DOHH2 (cell line): ENCODE data around the gene TAF10.

Source experiments
- H3F3A ChIP-seq: fragments of 200-600 bp; sonication (generic), shearing (Covaris generic); 2 replicates; pipeline ENCODE4 v1.6.0; 2016; ENCODE audit warnings: antibody characterized with exemption, mild to moderate bottlenecking; ENCODE audit not compliant: control insufficient read depth, insufficient read depth
- H3K27ac ChIP-seq: fragments of 200-600 bp; sonication (generic); 2 replicates; pipeline ENCODE4 v1.5.1; 2014; ENCODE audit warnings: low read depth, mild to moderate bottlenecking, low read length, moderate library complexity
- H3K27me3 ChIP-seq: fragments of 200-600 bp; sonication (generic); 2 replicates; pipeline ENCODE4 v1.6.1; 2014; ENCODE audit warnings: mild to moderate bottlenecking, low read length, mixed read lengths; ENCODE audit not compliant: control insufficient read depth
- H3K36me3 ChIP-seq: fragments of 200-600 bp; sonication (generic); 2 replicates; pipeline ENCODE4 v1.6.1; 2014; ENCODE audit warnings: mild to moderate bottlenecking, low read length, moderate library complexity, mixed read lengths; ENCODE audit not compliant: control insufficient read depth
- H3K4me1 ChIP-seq: fragments of 200-600 bp; sonication (generic); 2 replicates; pipeline ENCODE4 v1.6.1; 2014; ENCODE audit warnings: mild to moderate bottlenecking, low read length, mixed read lengths; ENCODE audit not compliant: control insufficient read depth
- H3K4me2 ChIP-seq: fragments of 200-600 bp; sonication (generic); 2 replicates; pipeline ENCODE4 v1.6.0; 2014; ENCODE audit warnings: mild to moderate bottlenecking, low read length, moderate library complexity
- H3K4me3 ChIP-seq: fragments of 200-600 bp; sonication (generic); 2 replicates; pipeline ENCODE4 v1.5.1; 2014; ENCODE audit warnings: mild to moderate bottlenecking, low read length, mixed read lengths
- H3K79me2 ChIP-seq: fragments of 200-600 bp; sonication (generic); 2 replicates; pipeline ENCODE4 v1.6.1; 2014; ENCODE audit warnings: mild to moderate bottlenecking, low read length, mixed read lengths; ENCODE audit not compliant: control insufficient read depth
- H3K9me2 ChIP-seq: fragments of 200-600 bp; sonication (generic); replicated peaks from 2 replicates; pipeline ENCODE4 v1.6.1; 2014; ENCODE audit warnings: mild to moderate bottlenecking, low read length, mixed read lengths; ENCODE audit not compliant: control insufficient read depth
- H3K9me3 ChIP-seq: fragments of 200-600 bp; sonication (generic); 2 replicates; pipeline ENCODE4 v1.6.1; 2014; ENCODE audit warnings: antibody characterized with exemption, low read length, mixed read lengths; ENCODE audit not compliant: control insufficient read depth, insufficient read depth
- H4K20me1 ChIP-seq: fragments of 200-600 bp; sonication (generic); 2 replicates; pipeline ENCODE4 v1.6.0; 2014; ENCODE audit warnings: low read depth, mild to moderate bottlenecking, antibody characterized with exemption, low read length, moderate library complexity; ENCODE audit not compliant: control insufficient read depth, insufficient read depth
- CTCF ChIP-seq: fragments of 200-600 bp; sonication (generic); IDR thresholded peaks from one replicate; pipeline ENCODE4 v1.5.1; 2014; ENCODE audit warnings: antibody characterized with exemption, mild to moderate bottlenecking, low read depth, low read length; ENCODE audit not compliant: poor library complexity, severe bottlenecking
- EZH2phosphoT487 ChIP-seq: fragments of 200-600 bp; sonication (generic); IDR thresholded peaks from 2 replicates; pipeline ENCODE4 v1.6.1; 2017; ENCODE audit warnings: borderline replicate concordance, mild to moderate bottlenecking, antibody characterized with exemption, low read length, moderate library complexity, mixed read lengths

The TAF10 gene

GRCh38 chr11:6642957-6643356 lies 30.9 kb upstream of the TAF10 start:
- TF ChIP-seq CTCF (no peak), EZH2phosphoT487 (no peak)
- H3K9me2 ChIP-seq: no peaks in the 10 kb centered on the region
- H3K9me3 ChIP-seq: no peaks in the 10 kb centered on the region
- no peaks in the 10 kb centered on the region for H3K79me2 ChIP-seq
- H3K4me3 ChIP-seq: no peak overlapping the region
- no peaks in the 10 kb centered on the region for H4K20me1 ChIP-seq
- H3K27ac ChIP-seq: no peak overlapping the region
- H3K36me3 ChIP-seq: no peaks in the 10 kb centered on the region
- no peaks in the 10 kb centered on the region for H3K27me3 ChIP-seq
- no peak overlapping the region for H3K4me2 ChIP-seq
- no peaks in the 10 kb centered on the region for H3F3A ChIP-seq
- H3K4me1 ChIP-seq: peaks cover 20% of the 10 kb centered on the region

- H3K4me2 ChIP-seq: no peak overlapping the region
- H3K9me2 ChIP-seq: no peaks in the 10 kb centered on the region
- no peaks in the 10 kb centered on the region for H4K20me1 ChIP-seq
- H3F3A ChIP-seq: no peaks in the 10 kb centered on the region
- no peak overlapping the region for H3K4me3 ChIP-seq
- no peaks in the 10 kb centered on the region for H3K9me3 ChIP-seq
- H3K79me2 ChIP-seq: no peaks in the 10 kb centered on the region
- TF ChIP-seq EZH2phosphoT487 (no peak), CTCF (no peak)
- no peaks in the 10 kb centered on the region for H3K27me3 ChIP-seq
- H3K4me1 ChIP-seq: peaks cover 5% of the 10 kb centered on the region
- H3K27ac ChIP-seq: no peak overlapping the region
- H3K36me3 ChIP-seq: no peaks in the 10 kb centered on the region
These were observed 29.1 kb upstream of the TAF10 start for GRCh38 chr11:6640985-6641701.

GRCh38 chr11:6640036-6640984 lies 28.3 kb upstream of the TAF10 start:
- TF ChIP-seq EZH2phosphoT487 (no peak), CTCF (no peak)
- Histone ChIP-seq H3K36me3 (no peaks in the 10 kb centered on the region), H3K4me2 (no peak overlapping the region), H3K9me3 (no peaks in the 10 kb centered on the region), H3K79me2 (no peaks in the 10 kb centered on the region), H4K20me1 (no peaks in the 10 kb centered on the region), H3K4me3 (no peak overlapping the region), H3K27me3 (no peaks in the 10 kb centered on the region), H3F3A (no peaks in the 10 kb centered on the region), H3K27ac (no peak overlapping the region), H3K4me1 (no peaks in the 10 kb centered on the region), H3K9me2 (no peaks in the 10 kb centered on the region)
